HepG2 (cell line): ENCODE data around the gene TREM1. TPM values are rescaled to one million over a fixed set of nuclear protein-coding genes. Genes with fewer than 3 reads are reported as not detected.

Experiments
- FOXP1 ChIP-seq, 2 experiments: fragments of 450-650 bp in 1 of 2; IDR thresholded peaks; 2 replicates each; pipeline ENCODE4 v1.6.1; 2017 to 2018; ENCODE audit warnings: antibody characterized with exemption in 1 of 2
- HOXA3 ChIP-seq: sonication (generic); formaldehyde crosslinking; IDR thresholded peaks from 2 replicates; pipeline ENCODE4 v1.5.0; 2020; ENCODE audit warnings: missing genetic modification reagents
- KDM2A ChIP-seq: sonication (generic); formaldehyde crosslinking; IDR thresholded peaks from 2 replicates; pipeline ENCODE4 v1.4.0; 2020; ENCODE audit warnings: low read depth, missing genetic modification reagents, borderline replicate concordance
- MTF1 ChIP-seq: sonication (generic); formaldehyde crosslinking; IDR thresholded peaks from 2 replicates; pipeline ENCODE4 v1.5.0; 2020; ENCODE audit warnings: missing genetic modification reagents
- NFIB ChIP-seq: sonication (generic); formaldehyde crosslinking; IDR thresholded peaks from 2 replicates; pipeline ENCODE4 v1.9.0; 2021; ENCODE audit warnings: missing genetic modification reagents, mild to moderate bottlenecking, borderline replicate concordance
- NFYB ChIP-seq: sonication (generic); formaldehyde crosslinking; IDR thresholded peaks from 2 replicates; pipeline ENCODE4 v1.4.0; 2020; ENCODE audit warnings: missing genetic modification reagents
- PHF21A ChIP-seq: sonication (generic); formaldehyde crosslinking; IDR thresholded peaks from 2 replicates; pipeline ENCODE4 v1.5.0; 2020; ENCODE audit warnings: mild to moderate bottlenecking, missing genetic modification reagents
- SRSF1 ChIP-seq: fragments of 200-400 bp; formaldehyde crosslinking; optimal IDR thresholded peaks from 2 replicates; pipeline ENCODE3; 2017; ENCODE audit warnings: mild to moderate bottlenecking, low read depth, low read length, moderate library complexity
- SUZ12 ChIP-seq: fragments of 150-350 bp; IDR thresholded peaks from 2 replicates; pipeline ENCODE4 v1.6.1; 2014; ENCODE audit warnings: low read depth, low read length
- WIZ ChIP-seq: sonication (generic); formaldehyde crosslinking; IDR thresholded peaks from 2 replicates; pipeline ENCODE4 v1.5.1; 2020; ENCODE audit warnings: mild to moderate bottlenecking, missing genetic modification reagents
- ZC3H4 ChIP-seq: sonication (generic); formaldehyde crosslinking; IDR thresholded peaks from 2 replicates; pipeline ENCODE4 v1.4.0; 2020; ENCODE audit warnings: missing genetic modification reagents, borderline replicate concordance
- ZFP90 ChIP-seq: sonication (generic); formaldehyde crosslinking; IDR thresholded peaks from 2 replicates; pipeline ENCODE4 v1.8.0; 2022; ENCODE audit warnings: missing genetic modification reagents, mild to moderate bottlenecking, inconsistent platforms, borderline replicate concordance
- ZNF563 ChIP-seq: sonication (generic); formaldehyde crosslinking; IDR thresholded peaks from 2 replicates; pipeline ENCODE4 v1.8.0; 2022; ENCODE audit warnings: mild to moderate bottlenecking, moderate library complexity, missing genetic modification reagents
- ZNF775 ChIP-seq: sonication (generic); formaldehyde crosslinking; IDR thresholded peaks from 2 replicates; pipeline ENCODE4 v1.4.0; 2020; ENCODE audit warnings: missing genetic modification reagents, mild to moderate bottlenecking, moderate library complexity, borderline replicate concordance
- polyA plus RNA-seq, 8 experiments: library from polyadenylated mRNA; depleted of rRNA in 3 of 8; stranded (reverse) in 7 of 8; unstranded in 1 of 8; fragments of >200 nt; fragmentation: Illumina TruSeq in 4 of 8; extraction: Trizol in 4 of 8; gene quantifications; 2 replicates each; pipeline versions ENCODE4 v1.2.1 to v1.2.3, GENCODE V29; 2011 to 2016; ENCODE audit warnings: low read depth in 4 of 8, missing spikeins in 1 of 8, mixed read lengths in 1 of 8; ENCODE audit not compliant: insufficient read depth in 1 of 8
- total RNA-seq, 5 experiments: library from RNA; depleted of rRNA; stranded (reverse); fragments of >200 nt; fragmentation: Illumina TruSeq; extraction: Trizol; gene quantifications; 2 replicates each; pipeline ENCODE4 v1.2.3, GENCODE V29; 2016; ENCODE audit warnings: low read depth in 1 of 5
- TF ChIP-seq, protein P1 (sequence below): sonication (generic); formaldehyde crosslinking; IDR thresholded peaks from 2 replicates; pipeline ENCODE4 v1.4.0; 2020; ENCODE audit warnings: missing genetic modification reagents
- TF ChIP-seq, protein P2 (sequence below): sonication (generic); formaldehyde crosslinking; IDR thresholded peaks from 2 replicates; pipeline ENCODE4 v1.4.0; 2020; ENCODE audit warnings: missing genetic modification reagents
- TF ChIP-seq, protein P3 (sequence below): sonication (generic); formaldehyde crosslinking; IDR thresholded peaks from 2 replicates; pipeline ENCODE4 v1.8.0; 2022; ENCODE audit warnings: missing genetic modification reagents, low read depth, mild to moderate bottlenecking, borderline replicate concordance
- TF ChIP-seq, protein P4 (sequence below): sonication (generic); formaldehyde crosslinking; IDR thresholded peaks from 2 replicates; pipeline ENCODE4 v1.8.0; 2022; ENCODE audit warnings: low read depth, missing genetic modification reagents
- TF ChIP-seq, protein P5 (sequence below): sonication (generic); formaldehyde crosslinking; IDR thresholded peaks from 2 replicates; pipeline ENCODE4 v1.4.0; 2020; ENCODE audit warnings: missing genetic modification reagents

TREM1 gene
- total and polyA plus RNA-seq, 2 of the 13 experiments (the other 11 are each of a cell fraction or from before 2014, with no cell fraction given): 0.49 TPM; not detected in 1

DNA sequence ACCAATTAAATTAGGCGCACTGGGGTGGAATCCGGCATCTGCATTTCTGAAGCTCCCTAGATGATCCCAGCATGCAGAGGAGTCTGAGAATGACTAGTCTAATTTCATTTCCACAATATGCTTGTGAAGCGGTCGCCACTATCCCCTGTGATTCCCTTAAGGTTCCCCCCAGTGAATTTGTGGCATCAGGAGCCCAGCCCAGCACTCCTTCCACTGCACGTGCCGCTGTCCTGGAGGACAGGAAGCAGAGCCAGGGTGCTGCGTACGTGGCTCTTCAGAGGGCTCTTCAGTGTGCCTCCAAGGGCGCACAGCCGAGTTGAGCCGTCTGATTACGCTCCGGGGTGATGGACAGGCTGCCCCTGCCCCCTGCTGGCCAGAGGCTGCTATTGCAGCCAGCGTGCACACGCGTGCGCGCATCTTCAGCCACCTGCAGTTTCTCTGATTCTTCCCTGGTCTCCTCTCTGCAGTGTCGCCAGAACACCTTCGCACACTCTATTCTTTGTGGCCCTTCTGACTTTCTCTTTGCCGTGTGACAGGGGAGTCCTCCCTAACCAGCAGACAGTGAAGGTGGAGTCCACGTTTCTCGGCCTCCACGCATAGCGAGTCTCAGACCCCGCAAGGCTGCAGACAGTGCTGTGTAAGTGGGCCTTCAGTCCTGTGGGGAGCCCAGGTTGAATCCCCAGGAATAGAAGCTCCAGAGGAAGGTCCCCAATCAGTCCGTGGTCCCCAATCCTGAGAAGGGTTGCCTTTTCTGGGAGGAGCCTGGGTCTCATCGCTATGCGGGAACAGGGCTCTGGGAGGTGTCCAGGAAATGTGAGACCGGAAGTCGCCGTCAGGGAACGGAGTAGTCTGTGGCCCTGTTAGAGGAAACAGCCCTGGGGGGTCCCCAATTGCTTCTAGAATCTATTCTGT, 32.4 kb upstream of the TREM1 start (continued):
- TF ChIP-seq NFIB (CRISPR knock-in tag) (no peak), WIZ (no peak), SRSF1 (peak; percentile 30), PHF21A (CRISPR knock-in tag) (no peak), ZC3H4 (CRISPR knock-in tag) (no peak), MTF1 (CRISPR knock-in tag) (no peak), SUZ12 (0 out of 2 replicates have a peak, but pooled peaks have one; percentile 7), HOXA3 (CRISPR knock-in tag) (0 out of 2 replicates have a peak, but pooled peaks have one; percentile 29), NFYB (no peak), ZNF563 (CRISPR knock-in tag) (no peak), KDM2A (CRISPR knock-in tag) (peak; percentile 100), FOXP1 (IDR thresholded peaks at IDR 0.05) (no peak), FOXP1 (CRISPR knock-in tag; IDR thresholded peaks at IDR 0.05) (no peak), ZNF775 (CRISPR knock-in tag) (no peak), ZFP90 (CRISPR knock-in tag) (0 out of 2 replicates have a peak, but pooled peaks have one; percentile 8)
- TF ChIP-seq, protein P1, sequence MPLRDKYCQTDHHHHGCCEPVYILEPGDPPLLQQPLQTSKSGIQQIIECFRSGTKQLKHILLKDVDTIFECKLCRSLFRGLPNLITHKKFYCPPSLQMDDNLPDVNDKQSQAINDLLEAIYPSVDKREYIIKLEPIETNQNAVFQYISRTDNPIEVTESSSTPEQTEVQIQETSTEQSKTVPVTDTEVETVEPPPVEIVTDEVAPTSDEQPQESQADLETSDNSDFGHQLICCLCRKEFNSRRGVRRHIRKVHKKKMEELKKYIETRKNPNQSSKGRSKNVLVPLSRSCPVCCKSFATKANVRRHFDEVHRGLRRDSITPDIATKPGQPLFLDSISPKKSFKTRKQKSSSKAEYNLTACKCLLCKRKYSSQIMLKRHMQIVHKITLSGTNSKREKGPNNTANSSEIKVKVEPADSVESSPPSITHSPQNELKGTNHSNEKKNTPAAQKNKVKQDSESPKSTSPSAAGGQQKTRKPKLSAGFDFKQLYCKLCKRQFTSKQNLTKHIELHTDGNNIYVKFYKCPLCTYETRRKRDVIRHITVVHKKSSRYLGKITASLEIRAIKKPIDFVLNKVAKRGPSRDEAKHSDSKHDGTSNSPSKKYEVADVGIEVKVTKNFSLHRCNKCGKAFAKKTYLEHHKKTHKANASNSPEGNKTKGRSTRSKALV (CRISPR knock-in tag): peak; percentile 93
- TF ChIP-seq, protein P2, sequence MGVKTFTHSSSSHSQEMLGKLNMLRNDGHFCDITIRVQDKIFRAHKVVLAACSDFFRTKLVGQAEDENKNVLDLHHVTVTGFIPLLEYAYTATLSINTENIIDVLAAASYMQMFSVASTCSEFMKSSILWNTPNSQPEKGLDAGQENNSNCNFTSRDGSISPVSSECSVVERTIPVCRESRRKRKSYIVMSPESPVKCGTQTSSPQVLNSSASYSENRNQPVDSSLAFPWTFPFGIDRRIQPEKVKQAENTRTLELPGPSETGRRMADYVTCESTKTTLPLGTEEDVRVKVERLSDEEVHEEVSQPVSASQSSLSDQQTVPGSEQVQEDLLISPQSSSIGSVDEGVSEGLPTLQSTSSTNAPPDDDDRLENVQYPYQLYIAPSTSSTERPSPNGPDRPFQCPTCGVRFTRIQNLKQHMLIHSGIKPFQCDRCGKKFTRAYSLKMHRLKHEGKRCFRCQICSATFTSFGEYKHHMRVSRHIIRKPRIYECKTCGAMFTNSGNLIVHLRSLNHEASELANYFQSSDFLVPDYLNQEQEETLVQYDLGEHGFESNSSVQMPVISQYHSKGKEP: 0 out of 2 replicates have a peak, but pooled peaks have one; percentile 12
- TF ChIP-seq, protein P3, sequence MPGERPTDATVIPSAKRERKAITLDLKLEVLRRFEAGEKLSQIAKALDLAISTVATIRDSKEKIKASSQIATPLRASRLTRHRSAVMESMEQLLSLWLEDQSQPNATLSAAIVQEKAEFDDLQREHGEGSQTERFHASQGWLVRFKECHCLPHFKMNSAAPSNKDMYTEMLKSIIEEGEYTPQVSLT (CRISPR knock-in tag): no peak
- TF ChIP-seq, protein P4, sequence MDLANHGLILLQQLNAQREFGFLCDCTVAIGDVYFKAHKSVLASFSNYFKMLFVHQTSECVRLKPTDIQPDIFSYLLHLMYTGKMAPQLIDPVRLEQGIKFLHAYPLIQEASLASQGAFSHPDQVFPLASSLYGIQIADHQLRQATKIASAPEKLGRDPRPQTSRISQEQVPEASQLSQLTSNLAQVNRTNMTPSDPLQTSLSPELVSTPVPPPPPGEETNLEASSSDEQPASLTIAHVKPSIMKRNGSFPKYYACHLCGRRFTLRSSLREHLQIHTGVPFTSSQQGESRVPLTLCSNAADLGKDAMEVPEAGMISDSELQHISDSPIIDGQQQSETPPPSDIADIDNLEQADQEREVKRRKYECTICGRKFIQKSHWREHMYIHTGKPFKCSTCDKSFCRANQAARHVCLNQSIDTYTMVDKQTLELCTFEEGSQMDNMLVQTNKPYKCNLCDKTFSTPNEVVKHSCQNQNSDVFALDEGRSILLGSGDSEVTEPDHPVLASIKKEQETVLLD: 0 out of 2 replicates have a peak, but pooled peaks have one; percentile 55
- TF ChIP-seq, protein P5, sequence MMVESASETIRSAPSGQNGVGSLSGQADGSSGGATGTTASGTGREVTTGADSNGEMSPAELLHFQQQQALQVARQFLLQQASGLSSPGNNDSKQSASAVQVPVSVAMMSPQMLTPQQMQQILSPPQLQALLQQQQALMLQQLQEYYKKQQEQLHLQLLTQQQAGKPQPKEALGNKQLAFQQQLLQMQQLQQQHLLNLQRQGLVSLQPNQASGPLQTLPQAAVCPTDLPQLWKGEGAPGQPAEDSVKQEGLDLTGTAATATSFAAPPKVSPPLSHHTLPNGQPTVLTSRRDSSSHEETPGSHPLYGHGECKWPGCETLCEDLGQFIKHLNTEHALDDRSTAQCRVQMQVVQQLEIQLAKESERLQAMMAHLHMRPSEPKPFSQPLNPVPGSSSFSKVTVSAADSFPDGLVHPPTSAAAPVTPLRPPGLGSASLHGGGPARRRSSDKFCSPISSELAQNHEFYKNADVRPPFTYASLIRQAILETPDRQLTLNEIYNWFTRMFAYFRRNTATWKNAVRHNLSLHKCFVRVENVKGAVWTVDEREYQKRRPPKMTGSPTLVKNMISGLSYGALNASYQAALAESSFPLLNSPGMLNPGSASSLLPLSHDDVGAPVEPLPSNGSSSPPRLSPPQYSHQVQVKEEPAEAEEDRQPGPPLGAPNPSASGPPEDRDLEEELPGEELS (CRISPR knock-in tag): 0 out of 2 replicates have a peak, but pooled peaks have one; percentile 34
